A549 (cell line): ENCODE results near the gene SUMO3. TPM values are rescaled to one million over a fixed set of nuclear protein-coding genes. Genes with fewer than 3 reads are reported as not detected.

Experiments used
- ATAC-seq, 2 experiments: fragments of 200-7000 bp in 1 of 2; fragments of >200 bp in 1 of 2; cut with Nextera tagmentation in 1 of 2; cut with Tn5 transposase in 1 of 2; 3 replicates each; pipeline versions ENCODE4 v1.8.0 to v1.9.1; 2018 to 2020; ENCODE audit warnings: mild to moderate bottlenecking in 1 of 2, moderate library complexity in 1 of 2
- CTCF ChIA-PET: fragments of 300-600 bp; sonication (Branson Sonifier 250); formaldehyde crosslinking; extraction: SDS; loops from one replicate; lab custom pipeline; 2021; ENCODE audit warnings: antibody characterized with exemption, inconsistent platforms; lab: Yijun Ruan, JAX
- POLR2A ChIA-PET: fragments of 350-600 bp; formaldehyde crosslinking; extraction: SDS; loops from one replicate; lab custom pipeline; 2021; ENCODE audit warnings: antibody characterized with exemption, inconsistent platforms; lab: Yijun Ruan, JAX
- DNase-seq, 2 experiments: peaks; one replicate each; pipeline versions ENCODE4 v3.0.0 to v3.0.0-alpha.2; 2011 to 2016; ENCODE audit warnings: low read depth in 1 of 2, low spot score in 1 of 2
- FAIRE-seq: peaks from 2 replicates; lab custom pipeline; 2011; peaks lifted over from hg19 to GRCh38; lab: Jason Lieb, UNC
- H3K27ac ChIP-seq, 2 experiments: fragments of >200 bp; sonication (Bioruptor Twin); formaldehyde crosslinking; 3 replicates each; pipeline ENCODE4 v1.5.1; 2016 to 2017
- H3K4me1 ChIP-seq: fragments of >200 bp; sonication (Bioruptor Twin); formaldehyde crosslinking; 3 replicates; pipeline ENCODE4 v1.6.1; 2016
- H3K4me2 ChIP-seq: fragments of >200 bp; sonication (Bioruptor Twin); formaldehyde crosslinking; 3 replicates; pipeline ENCODE4 v1.6.1; 2016
- H3K4me3 ChIP-seq: fragments of >200 bp; sonication (Bioruptor Twin); formaldehyde crosslinking; 3 replicates; pipeline ENCODE4 v1.5.1; 2016
- H3K9me3 ChIP-seq: fragments of >200 bp; sonication (Bioruptor Twin); formaldehyde crosslinking; 3 replicates; pipeline ENCODE4 v1.6.1; 2016
- CBX2 ChIP-seq: fragments of 200-600 bp; sonication (generic); IDR thresholded peaks from 2 replicates; pipeline ENCODE4 v1.6.1; 2016; ENCODE audit warnings: low read depth, mild to moderate bottlenecking, borderline replicate concordance
- FOXS1 ChIP-seq: fragments of 250-450 bp; sonication (Bioruptor Pico); IDR thresholded peaks from 2 replicates; pipeline ENCODE4 v1.5.0; 2020; ENCODE audit warnings: mild to moderate bottlenecking, moderate library complexity
- HEYL ChIP-seq: fragments of 250-450 bp; sonication (Bioruptor Pico); IDR thresholded peaks from 2 replicates; pipeline ENCODE4 v1.8.0; 2021; ENCODE audit warnings: mild to moderate bottlenecking, moderate library complexity
- HMGXB4 ChIP-seq: fragments of 250-450 bp; sonication (Bioruptor Pico); IDR thresholded peaks from 2 replicates; pipeline ENCODE4 v1.5.0; 2021; ENCODE audit warnings: mild to moderate bottlenecking, moderate library complexity, borderline replicate concordance
- HOXB13 ChIP-seq: fragments of 250-450 bp; sonication (Bioruptor Pico); IDR thresholded peaks from 2 replicates; pipeline ENCODE4 v1.5.0; 2020; ENCODE audit warnings: low read depth, mild to moderate bottlenecking, moderate library complexity
- HOXB5 ChIP-seq: fragments of 250-450 bp; sonication (Bioruptor Pico); IDR thresholded peaks from 2 replicates; pipeline ENCODE4 v1.5.0; 2020; ENCODE audit warnings: mild to moderate bottlenecking, moderate library complexity
- KDM5A ChIP-seq: fragments of 200-600 bp; sonication (generic); IDR thresholded peaks from 2 replicates; pipeline ENCODE4 v1.6.1; 2016; ENCODE audit warnings: antibody characterized with exemption, mild to moderate bottlenecking
- MAFK ChIP-seq: fragments of 450-650 bp; IDR thresholded peaks from 2 replicates; pipeline ENCODE4 v1.6.1; 2014; ENCODE audit not compliant: partially characterized antibody
- MAX ChIP-seq: IDR thresholded peaks from 2 replicates; pipeline ENCODE4 v1.6.1; 2012
- MYC ChIP-seq: IDR thresholded peaks from 2 replicates; pipeline ENCODE4 v1.6.1; 2012; ENCODE audit warnings: mild to moderate bottlenecking, inconsistent platforms, low read length, improper control_type of control experiment, borderline replicate concordance
- NFE2L2 ChIP-seq: fragments of 150-350 bp; conservative IDR thresholded peaks from 2 replicates; pipeline ENCODE4 v1.6.1; 2014; ENCODE audit warnings: low read length
- NR3C1 ChIP-seq: fragments of >200 bp; sonication (Bioruptor Twin); formaldehyde crosslinking; IDR thresholded peaks from 3 replicates; pipeline ENCODE4 v1.6.1; 2017
- POLR2A ChIP-seq: IDR thresholded peaks from 2 replicates; pipeline ENCODE4 v1.6.1; 2012; ENCODE audit warnings: mild to moderate bottlenecking, low read length
- RCOR1 ChIP-seq: fragments of 150-350 bp; IDR thresholded peaks from 2 replicates; pipeline ENCODE4 v1.6.1; 2014; ENCODE audit warnings: antibody characterized with exemption, low read length, low read depth
- SREBF2 ChIP-seq: fragments of 450-650 bp; IDR thresholded peaks from 2 replicates; pipeline ENCODE4 v1.6.1; 2014; ENCODE audit warnings: mild to moderate bottlenecking, moderate library complexity
- TP53 ChIP-seq: fragments of 250-450 bp; sonication (Bioruptor Pico); IDR thresholded peaks from 2 replicates; pipeline ENCODE4 v1.5.0; 2021; ENCODE audit warnings: mild to moderate bottlenecking, moderate library complexity
- ZC3H11A ChIP-seq: fragments of 450-650 bp; IDR thresholded peaks from 2 replicates; pipeline ENCODE4 v1.6.1; 2014; ENCODE audit warnings: antibody characterized with exemption, mild to moderate bottlenecking
- ZNF302 ChIP-seq: fragments of 250-450 bp; sonication (Bioruptor Pico); IDR thresholded peaks from 2 replicates; pipeline ENCODE4 v1.9.0; 2021; ENCODE audit warnings: inconsistent platforms, mild to moderate bottlenecking, moderate library complexity
- ZSCAN20 ChIP-seq: fragments of 250-450 bp; sonication (Bioruptor Pico); IDR thresholded peaks from 2 replicates; pipeline ENCODE4 v1.8.0; 2022; ENCODE audit warnings: mild to moderate bottlenecking, moderate library complexity
- WGBS: methylation state at CpG from one replicate; pipeline ENCODE4 v1.1.6; 2017; ENCODE audit errors: missing lambda C conversion rate; 5-methylcytosine and 5-hydroxymethylcytosine counted together
- polyA plus RNA-seq, 4 experiments: library from polyadenylated mRNA; depleted of rRNA in 3 of 4; stranded (reverse); fragments of >200 nt; fragmentation: RNase III in 1 of 4; extraction: RNeasy Plus Mini Kit Qiagen cat#74134 plus additional on column Dnase treatment in 1 of 4; gene quantifications; 2 replicates in 3 of 4; 3 replicates in 1 of 4; pipeline ENCODE4 v1.2.3, GENCODE V29; 2011 to 2017
- TF ChIP-seq, protein P1 (sequence below): IDR thresholded peaks from 2 replicates; pipeline ENCODE4 v1.6.1; 2012; ENCODE audit warnings: low read depth, borderline replicate concordance
- TF ChIP-seq, protein P2 (sequence below): fragments of 250-450 bp; sonication (Bioruptor Pico); IDR thresholded peaks from 2 replicates; pipeline ENCODE4 v1.5.0; 2020; ENCODE audit warnings: low read depth, mild to moderate bottlenecking, moderate library complexity
- TF ChIP-seq, protein P3 (sequence below): fragments of >200 bp; sonication (Bioruptor Twin); formaldehyde crosslinking; IDR thresholded peaks from 3 replicates; pipeline ENCODE4 v1.5.1; 2016
- TF ChIP-seq, protein P4 (sequence below): fragments of 200-600 bp; sonication (generic); IDR thresholded peaks from 2 replicates; pipeline ENCODE4 v1.6.1; 2016; ENCODE audit warnings: antibody characterized with exemption, mild to moderate bottlenecking, moderate library complexity

The SUMO3 gene
- polyA plus RNA-seq, 2 of the 4 experiments (the other 2 are of a cell fraction): 78.4 to 110 TPM

DNA sequence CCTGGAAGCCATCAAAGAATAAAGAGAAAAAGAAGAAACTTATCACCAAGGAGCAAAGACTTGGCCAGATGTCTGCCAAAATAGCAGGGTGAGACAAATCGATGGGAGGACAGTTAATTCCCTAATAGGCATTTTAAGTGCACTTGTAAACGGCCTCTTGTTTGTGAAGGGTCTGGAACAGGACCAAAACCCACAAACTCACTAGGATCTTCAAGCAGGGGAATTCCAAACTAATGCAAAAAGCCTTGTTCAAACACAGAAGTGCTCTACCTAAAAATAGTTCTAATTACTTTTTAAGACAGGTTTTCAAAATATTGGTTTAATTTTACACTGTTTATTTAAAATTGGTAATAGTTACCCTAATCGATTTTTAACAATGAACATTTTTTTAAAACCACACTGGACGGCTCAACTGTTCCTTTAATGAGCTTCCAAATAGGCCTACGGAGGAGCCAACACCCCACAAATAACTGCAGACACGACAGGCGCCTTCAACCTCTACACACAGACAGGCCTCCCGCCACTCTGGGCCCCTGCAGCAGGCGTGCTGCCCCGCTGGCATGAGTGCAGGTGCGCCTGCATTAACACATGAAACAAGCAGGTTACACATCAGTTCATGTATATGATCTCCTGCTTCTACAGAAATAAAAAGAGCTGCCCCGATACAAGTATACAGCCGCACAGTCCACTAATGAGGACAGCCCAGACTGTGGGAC lies 32.1 kb downstream of the SUMO3 start:
- Histone ChIP-seq H3K27ac (no peak overlapping the region), H3K9me3 (no peaks in the 10 kb centered on the region), H3K4me2 (no peak overlapping the region), H3K4me1 (no peaks in the 10 kb centered on the region), H3K4me3 (no peak overlapping the region)
- WGBS: 71% methylated on average over 10 of the region's 13 CpGs
- DNase-seq (no peak), ATAC-seq (no peak), FAIRE-seq (no peak)
- ChIA-PET CTCF (no interaction called here), POLR2A (no interaction called here)
- TF ChIP-seq MAFK: no peak
- no peak for TF ChIP-seq HEYL (CRISPR knock-in tag)
- TF ChIP-seq POLR2A: no peak
- no peak for TF ChIP-seq NR3C1
- no peak for TF ChIP-seq NFE2L2
- TF ChIP-seq, protein P1, sequence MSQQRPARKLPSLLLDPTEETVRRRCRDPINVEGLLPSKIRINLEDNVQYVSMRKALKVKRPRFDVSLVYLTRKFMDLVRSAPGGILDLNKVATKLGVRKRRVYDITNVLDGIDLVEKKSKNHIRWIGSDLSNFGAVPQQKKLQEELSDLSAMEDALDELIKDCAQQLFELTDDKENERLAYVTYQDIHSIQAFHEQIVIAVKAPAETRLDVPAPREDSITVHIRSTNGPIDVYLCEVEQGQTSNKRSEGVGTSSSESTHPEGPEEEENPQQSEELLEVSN: no peak
- no peak for TF ChIP-seq ZSCAN20 (CRISPR knock-in tag)
- no peak for TF ChIP-seq FOXS1 (CRISPR knock-in tag)

- CTCF ChIA-PET: interaction anchor here (0.6 to 3.0 kb wide), 2 partner anchors 9 to 786 kb away, joined by 3 to 14 read pairs; no protein-coding TSS in a partner anchor
- 100% methylated on average over 4 of the region's 6 CpGs for WGBS
- H3K4me2 ChIP-seq: no peak overlapping the region
These were observed 33.1 kb downstream of the SUMO3 start for GRCh38 chr21:44784810-44785209.

More at GRCh38 chr21:44784810-44785209, 33.1 kb downstream of the SUMO3 start:
- H3K4me1 ChIP-seq: no peaks in the 10 kb centered on the region
- no peak overlapping the region for H3K4me3 ChIP-seq
- FAIRE-seq: no peak
- POLR2A ChIA-PET: no interaction called here
- no peak overlapping the region for H3K27ac ChIP-seq
- DNase-seq: no peak
- TF ChIP-seq HMGXB4 (CRISPR knock-in tag): no peak
- TF ChIP-seq HOXB13 (CRISPR knock-in tag): no peak
- TF ChIP-seq, protein P2, sequence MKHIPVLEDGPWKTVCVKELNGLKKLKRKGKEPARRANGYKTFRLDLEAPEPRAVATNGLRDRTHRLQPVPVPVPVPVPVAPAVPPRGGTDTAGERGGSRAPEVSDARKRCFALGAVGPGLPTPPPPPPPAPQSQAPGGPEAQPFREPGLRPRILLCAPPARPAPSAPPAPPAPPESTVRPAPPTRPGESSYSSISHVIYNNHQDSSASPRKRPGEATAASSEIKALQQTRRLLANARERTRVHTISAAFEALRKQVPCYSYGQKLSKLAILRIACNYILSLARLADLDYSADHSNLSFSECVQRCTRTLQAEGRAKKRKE (CRISPR knock-in tag): no peak
- TF ChIP-seq, protein P1: no peak
- no peak for TF ChIP-seq ZC3H11A
- TF ChIP-seq NFE2L2: no peak
- TF ChIP-seq HOXB5: no peak
- TF ChIP-seq SREBF2: no peak
- TF ChIP-seq MYC: no peak
- no peak for TF ChIP-seq CBX2
- TF ChIP-seq MAX: no peak
- TF ChIP-seq, protein P3, sequence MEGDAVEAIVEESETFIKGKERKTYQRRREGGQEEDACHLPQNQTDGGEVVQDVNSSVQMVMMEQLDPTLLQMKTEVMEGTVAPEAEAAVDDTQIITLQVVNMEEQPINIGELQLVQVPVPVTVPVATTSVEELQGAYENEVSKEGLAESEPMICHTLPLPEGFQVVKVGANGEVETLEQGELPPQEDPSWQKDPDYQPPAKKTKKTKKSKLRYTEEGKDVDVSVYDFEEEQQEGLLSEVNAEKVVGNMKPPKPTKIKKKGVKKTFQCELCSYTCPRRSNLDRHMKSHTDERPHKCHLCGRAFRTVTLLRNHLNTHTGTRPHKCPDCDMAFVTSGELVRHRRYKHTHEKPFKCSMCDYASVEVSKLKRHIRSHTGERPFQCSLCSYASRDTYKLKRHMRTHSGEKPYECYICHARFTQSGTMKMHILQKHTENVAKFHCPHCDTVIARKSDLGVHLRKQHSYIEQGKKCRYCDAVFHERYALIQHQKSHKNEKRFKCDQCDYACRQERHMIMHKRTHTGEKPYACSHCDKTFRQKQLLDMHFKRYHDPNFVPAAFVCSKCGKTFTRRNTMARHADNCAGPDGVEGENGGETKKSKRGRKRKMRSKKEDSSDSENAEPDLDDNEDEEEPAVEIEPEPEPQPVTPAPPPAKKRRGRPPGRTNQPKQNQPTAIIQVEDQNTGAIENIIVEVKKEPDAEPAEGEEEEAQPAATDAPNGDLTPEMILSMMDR: no peak
- no peak for TF ChIP-seq KDM5A
- TF ChIP-seq RCOR1: no peak
- TF ChIP-seq, protein P4, sequence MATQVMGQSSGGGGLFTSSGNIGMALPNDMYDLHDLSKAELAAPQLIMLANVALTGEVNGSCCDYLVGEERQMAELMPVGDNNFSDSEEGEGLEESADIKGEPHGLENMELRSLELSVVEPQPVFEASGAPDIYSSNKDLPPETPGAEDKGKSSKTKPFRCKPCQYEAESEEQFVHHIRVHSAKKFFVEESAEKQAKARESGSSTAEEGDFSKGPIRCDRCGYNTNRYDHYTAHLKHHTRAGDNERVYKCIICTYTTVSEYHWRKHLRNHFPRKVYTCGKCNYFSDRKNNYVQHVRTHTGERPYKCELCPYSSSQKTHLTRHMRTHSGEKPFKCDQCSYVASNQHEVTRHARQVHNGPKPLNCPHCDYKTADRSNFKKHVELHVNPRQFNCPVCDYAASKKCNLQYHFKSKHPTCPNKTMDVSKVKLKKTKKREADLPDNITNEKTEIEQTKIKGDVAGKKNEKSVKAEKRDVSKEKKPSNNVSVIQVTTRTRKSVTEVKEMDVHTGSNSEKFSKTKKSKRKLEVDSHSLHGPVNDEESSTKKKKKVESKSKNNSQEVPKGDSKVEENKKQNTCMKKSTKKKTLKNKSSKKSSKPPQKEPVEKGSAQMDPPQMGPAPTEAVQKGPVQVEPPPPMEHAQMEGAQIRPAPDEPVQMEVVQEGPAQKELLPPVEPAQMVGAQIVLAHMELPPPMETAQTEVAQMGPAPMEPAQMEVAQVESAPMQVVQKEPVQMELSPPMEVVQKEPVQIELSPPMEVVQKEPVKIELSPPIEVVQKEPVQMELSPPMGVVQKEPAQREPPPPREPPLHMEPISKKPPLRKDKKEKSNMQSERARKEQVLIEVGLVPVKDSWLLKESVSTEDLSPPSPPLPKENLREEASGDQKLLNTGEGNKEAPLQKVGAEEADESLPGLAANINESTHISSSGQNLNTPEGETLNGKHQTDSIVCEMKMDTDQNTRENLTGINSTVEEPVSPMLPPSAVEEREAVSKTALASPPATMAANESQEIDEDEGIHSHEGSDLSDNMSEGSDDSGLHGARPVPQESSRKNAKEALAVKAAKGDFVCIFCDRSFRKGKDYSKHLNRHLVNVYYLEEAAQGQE: no peak
- TF ChIP-seq TP53: no peak
- TF ChIP-seq ZNF302 (CRISPR knock-in tag): no peak
- ATAC-seq: no peak
- H3K9me3 ChIP-seq: no peaks in the 10 kb centered on the region
